Measurements from ENCODE around the gene LILRA2. TPM values are rescaled to one million over a fixed set of nuclear protein-coding genes. Genes with fewer than 3 reads are reported as not detected.
A peak's percentile ranks its signal among the peaks of the same experiment; 100 is the strongest.

Gene LILRA2
- 1 to 10 TPM in 2 of 3 donors, under 1 TPM in 1; 0.58 to 9.7 (median 7.9) TPM for polyA plus RNA-seq

DNA sequence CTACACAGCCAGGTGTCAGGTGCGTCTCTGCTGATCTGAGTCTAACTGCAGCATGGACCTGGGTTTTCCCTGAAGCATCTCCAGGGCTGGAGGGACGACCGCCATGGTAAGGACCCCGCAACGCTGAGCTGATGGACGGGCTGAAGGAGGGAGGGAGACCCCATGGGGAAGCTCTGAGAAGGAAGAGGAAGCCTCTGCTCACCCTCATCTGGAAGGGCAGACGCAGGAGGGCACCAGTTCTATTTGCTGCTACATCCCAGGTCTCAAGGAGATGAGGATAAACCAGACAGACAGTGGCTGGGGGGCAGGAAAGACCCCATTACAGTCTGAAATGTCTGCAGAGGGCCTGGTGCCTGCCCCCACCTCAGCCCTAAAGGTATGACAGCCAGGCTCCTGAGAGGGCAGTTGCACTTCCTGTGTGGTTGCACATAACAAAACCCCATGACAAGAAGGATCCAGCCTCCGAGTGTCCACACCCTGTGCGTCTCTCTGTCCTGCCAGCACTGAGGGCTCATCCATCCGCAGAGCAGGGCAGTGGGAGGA lies at the start of gene LILRA2:
Gene LILRA2, plus strand, starts transcription at position 461 of the 543 bp plus-strand sequence. CDS start 89 bp downstream, outside the sequence.
- H3K27me3 Mint-ChIP-seq (ENCODE audit: low read depth in 3 of 3) = peaks cover 11 to 24% (median 16%) of the 10 kb centered on the region in 3 donors
- H3K4me3 Mint-ChIP-seq = peak within 1 kb of the TSS in 4 of 5 donors; percentile 25 to 67 (median 42)

DNA sequence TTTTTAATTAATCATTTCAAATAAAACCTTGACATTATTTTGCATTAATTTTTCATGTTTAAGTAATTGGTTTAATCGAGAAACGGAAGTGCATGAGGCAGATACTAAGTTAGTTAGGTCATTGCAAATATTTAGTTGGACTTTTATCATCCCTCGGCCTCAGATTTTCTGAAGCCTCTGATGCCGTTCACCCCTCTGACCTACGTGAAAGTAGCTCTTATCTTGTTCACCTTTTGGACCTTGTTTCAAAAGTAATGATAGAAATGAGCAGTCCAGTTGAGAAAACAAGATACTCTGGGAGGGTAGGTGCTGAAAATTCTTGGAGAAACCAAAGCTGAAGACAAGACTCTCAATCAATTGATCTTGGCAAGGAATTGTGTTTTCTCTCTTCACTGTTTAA lies 48.0 kb upstream of the LILRA2 start:
- H3K9me3 Mint-ChIP-seq = peaks cover 0 to 3% (median 0%) of the 10 kb centered on the region in 6 donors
- H3K36me3 Mint-ChIP-seq = peaks cover 0 to 9% (median 0%) of the 10 kb centered on the region in 3 donors
- no peak for DNase-seq
- H3K27me3 Mint-ChIP-seq (ENCODE audit: low read depth in 3 of 3) = peaks cover 9 to 32% (median 26%) of the 10 kb centered on the region in 3 donors
- no peak overlapping the region for H3K4me3 Mint-ChIP-seq
- peaks cover 69 to 72% of the 10 kb centered on the region in 2 donors for H3K4me1 Mint-ChIP-seq
- no peak overlapping the region for H3K27ac Mint-ChIP-seq

More for the DNA sequence above, at the start of gene LILRA2:
- no peak within 1 kb of the TSS for H3K27ac Mint-ChIP-seq
- H3K36me3 Mint-ChIP-seq = no peaks in the 10 kb centered on the region
- DNase-seq = peak in 2 of 3 donors; percentile 17 to 19
- H3K4me1 Mint-ChIP-seq = peaks cover 19 to 20% of the 10 kb centered on the region in 2 donors
- no peaks in the 10 kb centered on the region for H3K9me3 Mint-ChIP-seq

DNA sequence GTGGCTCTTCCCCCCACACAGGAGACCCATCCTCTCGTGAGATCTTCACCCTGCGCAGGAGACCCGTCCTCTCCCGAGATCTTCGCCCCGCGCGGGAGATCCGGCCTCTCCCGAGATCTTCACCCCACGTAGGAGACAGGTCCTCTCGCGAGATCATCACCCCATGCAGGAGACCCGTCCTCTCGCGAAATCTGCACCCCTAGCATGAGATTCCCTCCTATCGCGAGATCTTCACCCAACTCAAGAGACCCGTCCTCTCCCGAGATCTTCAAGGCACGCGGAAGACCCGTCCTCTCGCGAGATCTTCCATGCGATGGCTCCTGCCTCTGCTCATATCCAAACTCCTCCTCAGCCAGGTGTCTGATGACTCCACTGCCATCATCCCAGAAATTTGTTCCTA lies 46.6 kb upstream of the LILRA2 start:
- peaks cover 0 to 4% (median 0%) of the 10 kb centered on the region in 3 donors for H3K36me3 Mint-ChIP-seq
- H3K27me3 Mint-ChIP-seq (ENCODE audit: low read depth in 3 of 3) = peaks cover 8 to 27% (median 22%) of the 10 kb centered on the region in 3 donors
- H3K4me3 Mint-ChIP-seq = peak overlapping the region in 1 of 5 donors; percentile 6
- H3K4me1 Mint-ChIP-seq = peaks cover 68 to 72% of the 10 kb centered on the region in 2 donors
- peaks cover 0 to 3% (median 0%) of the 10 kb centered on the region in 6 donors for H3K9me3 Mint-ChIP-seq
- DNase-seq = no peak
- H3K27ac Mint-ChIP-seq = no peak overlapping the region

DNA sequence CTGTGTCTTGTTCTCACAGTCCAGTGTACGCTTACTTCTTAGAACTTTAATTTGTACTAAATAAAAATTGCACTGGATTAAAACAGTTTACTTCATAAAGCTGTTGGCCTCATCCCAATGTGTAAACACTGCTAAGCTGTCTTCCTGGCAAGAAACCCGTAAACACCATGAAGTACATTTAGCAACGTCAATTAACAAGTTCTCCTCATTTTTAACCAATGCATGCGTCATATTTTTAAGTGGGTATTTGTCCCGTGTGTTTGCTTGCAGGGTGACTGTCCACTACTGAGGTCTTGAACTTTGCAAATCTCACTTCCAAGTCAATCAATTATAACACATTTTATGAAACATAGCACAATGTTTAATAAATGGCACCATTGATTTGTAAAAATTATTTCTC lies 42.7 kb upstream of the LILRA2 start:
- H3K4me3 Mint-ChIP-seq = peak overlapping the region in 4 of 5 donors; percentile 1 to 91 (median 70)
- peaks cover 88 to 93% of the 10 kb centered on the region in 2 donors for H3K4me1 Mint-ChIP-seq
- DNase-seq = peak; percentile 57 to 60 (median 57)
- peaks cover 0 to 3% (median 0%) of the 10 kb centered on the region in 6 donors for H3K9me3 Mint-ChIP-seq
- peaks cover 8 to 28% (median 18%) of the 10 kb centered on the region in 3 donors for H3K27me3 Mint-ChIP-seq (ENCODE audit: low read depth in 3 of 3)
- H3K27ac Mint-ChIP-seq = peak overlapping the region in 4 of 6 donors; percentile 90 to 97 (median 96)
- H3K36me3 Mint-ChIP-seq = peaks cover 8 to 16% (median 13%) of the 10 kb centered on the region in 3 donors

GRCh38 chr19:54532528-54532927 lies 41.1 kb upstream of the LILRA2 start:
- peaks cover 88 to 89% of the 10 kb centered on the region in 2 donors for H3K4me1 Mint-ChIP-seq
- H3K9me3 Mint-ChIP-seq = peaks cover 0 to 2% (median 0%) of the 10 kb centered on the region in 6 donors
- peaks cover 6 to 27% (median 19%) of the 10 kb centered on the region in 3 donors for H3K27me3 Mint-ChIP-seq (ENCODE audit: low read depth in 3 of 3)
- peaks cover 17 to 26% (median 21%) of the 10 kb centered on the region in 3 donors for H3K36me3 Mint-ChIP-seq
- peak; percentile 84 to 85 (median 85) for DNase-seq
- peak overlapping the region; percentile 83 to 92 (median 91) for H3K4me3 Mint-ChIP-seq
- peak overlapping the region; percentile 85 to 97 (median 94) for H3K27ac Mint-ChIP-seq

- Mint-ChIP-seq H3K27ac (peak overlapping the region; percentile 85 to 97 (median 94)), H3K9me3 (peaks cover 0 to 2% (median 0%) of the 10 kb centered on the region in 6 donors), H3K4me3 (peak overlapping the region; percentile 83 to 92 (median 91)), H3K4me1 (peaks cover 79 to 83% of the 10 kb centered on the region in 2 donors), H3K36me3 (peaks cover 21 to 33% (median 22%) of the 10 kb centered on the region in 3 donors), H3K27me3 (ENCODE audit: low read depth in 3 of 3) (peaks cover 6 to 18% (median 18%) of the 10 kb centered on the region in 3 donors)
- DNase-seq = no peak
Measured at GRCh38 chr19:54533476-54533875, 40.1 kb upstream of the LILRA2 start.

DNA sequence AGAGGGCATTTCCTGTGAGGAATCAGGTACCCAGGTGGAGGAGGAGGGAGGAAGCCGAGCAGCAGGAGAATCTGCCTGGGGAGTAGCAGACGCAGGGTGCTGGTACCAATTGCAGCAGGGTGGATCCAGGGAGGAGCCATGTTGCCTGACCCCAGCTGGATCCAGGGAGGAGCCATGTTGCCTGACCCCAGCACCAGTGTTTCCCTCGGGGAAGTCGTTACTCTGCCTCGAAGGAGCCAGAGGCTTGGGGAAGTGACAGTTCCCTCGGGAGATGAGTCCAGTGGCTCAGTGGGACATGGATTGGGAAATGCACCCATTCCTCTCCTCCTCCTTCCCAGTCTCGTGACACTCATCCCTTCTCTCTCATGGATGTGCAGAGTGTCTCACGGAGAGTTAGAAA lies 39.4 kb upstream of the LILRA2 start:
- Mint-ChIP-seq H3K4me1 (peaks cover 72 to 79% of the 10 kb centered on the region in 2 donors), H3K4me3 (peak overlapping the region; percentile 83 to 92 (median 91)), H3K9me3 (peaks cover 0 to 5% (median 0%) of the 10 kb centered on the region in 6 donors), H3K36me3 (peaks cover 25 to 37% (median 26%) of the 10 kb centered on the region in 3 donors), H3K27ac (peak overlapping the region in 5 of 6 donors; percentile 47 to 96 (median 90)), H3K27me3 (ENCODE audit: low read depth in 3 of 3) (peaks cover 7 to 18% (median 14%) of the 10 kb centered on the region in 3 donors)
- no peak for DNase-seq

DNA sequence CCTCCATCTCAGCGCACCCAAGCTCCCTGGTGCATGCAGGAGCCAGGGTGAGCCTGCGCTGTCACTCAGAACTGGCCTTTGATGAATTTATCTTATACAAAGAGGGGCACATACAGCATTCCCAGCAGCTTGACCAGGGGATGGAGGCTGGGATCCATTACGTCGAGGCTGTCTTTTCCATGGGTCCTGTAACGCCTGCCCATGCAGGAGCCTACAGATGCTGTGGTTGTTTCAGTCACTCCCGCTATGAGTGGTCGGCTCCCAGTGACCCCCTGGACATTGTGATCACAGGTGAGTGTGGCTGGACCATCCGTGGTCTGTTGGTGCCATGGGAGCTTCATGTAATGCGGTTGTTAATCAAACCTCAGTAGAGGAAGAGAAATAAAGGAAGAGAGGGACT lies 38.0 kb upstream of the LILRA2 start:
- Mint-ChIP-seq H3K4me3 (peak overlapping the region; percentile 12 to 92 (median 71)), H3K36me3 (peaks cover 25 to 39% (median 26%) of the 10 kb centered on the region in 3 donors), H3K27ac (peak overlapping the region in 5 of 6 donors; percentile 14 to 90 (median 74)), H3K9me3 (peaks cover 0 to 5% (median 0%) of the 10 kb centered on the region in 6 donors), H3K4me1 (peaks cover 58 to 73% of the 10 kb centered on the region in 2 donors), H3K27me3 (ENCODE audit: low read depth in 3 of 3) (peaks cover 11 to 18% (median 12%) of the 10 kb centered on the region in 3 donors)
- no peak for DNase-seq

- Mint-ChIP-seq H3K36me3 (peaks cover 26 to 48% (median 30%) of the 10 kb centered on the region in 3 donors), H3K27ac (peak overlapping the region in 1 of 6 donors; percentile 35), H3K27me3 (ENCODE audit: low read depth in 3 of 3) (peaks cover 9 to 15% (median 14%) of the 10 kb centered on the region in 3 donors), H3K4me3 (no peak overlapping the region), H3K9me3 (peaks cover 0 to 5% (median 0%) of the 10 kb centered on the region in 6 donors), H3K4me1 (peaks cover 45 to 68% of the 10 kb centered on the region in 2 donors)
- DNase-seq = no peak
Measured at GRCh38 chr19:54536956-54537355, 36.6 kb upstream of the LILRA2 start.

- Mint-ChIP-seq H3K36me3 (peaks cover 37 to 47% (median 45%) of the 10 kb centered on the region in 3 donors), H3K9me3 (peaks cover 0 to 3% (median 0%) of the 10 kb centered on the region in 6 donors), H3K4me1 (peaks cover 30 to 45% of the 10 kb centered on the region in 2 donors), H3K27ac (peak overlapping the region in 4 of 6 donors; percentile 84 to 87 (median 86)), H3K4me3 (peak overlapping the region in 3 of 5 donors; percentile 68 to 78 (median 76)), H3K27me3 (ENCODE audit: low read depth in 3 of 3) (peaks cover 13 to 31% (median 15%) of the 10 kb centered on the region in 3 donors)
- DNase-seq = no peak
Measured at GRCh38 chr19:54541712-54542111, 31.9 kb upstream of the LILRA2 start.

DNA sequence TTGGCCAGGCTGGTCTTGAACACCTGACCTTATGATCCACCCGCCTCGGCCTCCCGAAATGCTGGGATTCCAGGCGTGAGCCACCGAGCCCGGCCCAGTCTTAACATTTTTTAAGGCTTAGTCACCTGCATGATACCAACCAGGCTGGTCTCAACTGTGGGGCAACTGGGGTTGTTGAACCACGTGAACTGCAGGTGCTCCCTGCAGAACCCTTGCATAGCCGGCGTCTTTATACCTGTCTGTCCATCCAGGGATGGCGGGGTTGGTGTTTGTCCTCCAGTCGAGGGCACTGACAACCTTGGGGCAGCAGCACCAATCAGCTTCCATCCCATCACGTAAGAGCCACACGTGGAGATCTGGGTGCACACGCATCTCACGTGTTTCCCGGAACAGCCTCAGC lies 24.8 kb upstream of the LILRA2 start:
- DNase-seq = no peak
- H3K4me1 Mint-ChIP-seq = peaks cover 38 to 44% of the 10 kb centered on the region in 2 donors
- H3K4me3 Mint-ChIP-seq = no peak overlapping the region
- peaks cover 11 to 23% (median 16%) of the 10 kb centered on the region in 3 donors for H3K36me3 Mint-ChIP-seq
- peaks cover 0 to 2% (median 0%) of the 10 kb centered on the region in 6 donors for H3K9me3 Mint-ChIP-seq
- H3K27me3 Mint-ChIP-seq (ENCODE audit: low read depth in 3 of 3) = peaks cover 14 to 42% (median 29%) of the 10 kb centered on the region in 3 donors
- H3K27ac Mint-ChIP-seq = no peak overlapping the region

GRCh38 chr19:54549224-54549623 lies 24.4 kb upstream of the LILRA2 start:
- Mint-ChIP-seq H3K27ac (no peak overlapping the region), H3K36me3 (peaks cover 9 to 19% (median 13%) of the 10 kb centered on the region in 3 donors), H3K4me3 (no peak overlapping the region), H3K27me3 (ENCODE audit: low read depth in 3 of 3) (peaks cover 14 to 41% (median 28%) of the 10 kb centered on the region in 3 donors), H3K9me3 (peaks cover 0 to 2% (median 0%) of the 10 kb centered on the region in 6 donors), H3K4me1 (peaks cover 35 to 39% of the 10 kb centered on the region in 2 donors)
- DNase-seq = no peak

GRCh38 chr19:54551293-54551692 lies 22.3 kb upstream of the LILRA2 start:
- peaks cover 33 to 34% of the 10 kb centered on the region in 2 donors for H3K4me1 Mint-ChIP-seq
- H3K36me3 Mint-ChIP-seq = peaks cover 0 to 9% (median under 1%) of the 10 kb centered on the region in 3 donors
- H3K4me3 Mint-ChIP-seq = peak overlapping the region; percentile 73 to 80 (median 77)
- H3K9me3 Mint-ChIP-seq = peaks cover 0 to 2% (median 0%) of the 10 kb centered on the region in 6 donors
- peaks cover 20 to 43% (median 26%) of the 10 kb centered on the region in 3 donors for H3K27me3 Mint-ChIP-seq (ENCODE audit: low read depth in 3 of 3)
- H3K27ac Mint-ChIP-seq = peak overlapping the region in 5 of 6 donors; percentile 77 to 90 (median 81)
- DNase-seq = peak; percentile 88 to 90 (median 88)

All from immature natural killer cell (primary cell).